HepG2 (cell line): ENCODE data around the gene CBY2. TPM values are rescaled to one million over a fixed set of nuclear protein-coding genes. Genes with fewer than 3 reads are reported as not detected.
A peak's percentile ranks its signal among the peaks of the same experiment; 100 is the strongest.
"Not testable (repeated sequence)": the region's sequence is repeated elsewhere in the genome, so short reads cannot be mapped to it uniquely, and the experiment has no call there.

Experiments used
- ATAC-seq: fragments of 200-7000 bp; cut with Tn5 transposase; 3 replicates; pipeline ENCODE4 v1.9.1; 2020; ENCODE audit warnings: mild to moderate bottlenecking, moderate library complexity
- BruUV-seq: library from RNA; stranded (reverse); fragments of 400-500 nt; replicated peaks from 2 replicates; lab custom pipeline; 2021; lab: Mats Ljungman, UMichigan
- CTCF ChIA-PET: fragments of 300-600 bp; formaldehyde crosslinking; extraction: SDS; loops from one replicate; lab custom pipeline; 2021; ENCODE audit warnings: low total read pairs, inconsistent platforms, low intra/inter-chr PET ratio; lab: Yijun Ruan, JAX
- POLR2A ChIA-PET: fragments of 350-600 bp; sonication (Branson Sonifier 250); formaldehyde crosslinking; loops from one replicate; lab custom pipeline; 2020; ENCODE audit warnings: antibody characterized with exemption, inconsistent platforms; lab: Yijun Ruan, JAX
- DNase-seq: peaks from one replicate; pipeline ENCODE4 v3.0.0-alpha.2; 2015; ENCODE audit warnings: low spot score
- FAIRE-seq: peaks from 3 replicates; lab custom pipeline; 2011; peaks lifted over from hg19 to GRCh38; lab: Jason Lieb, UNC
- H2AFZ ChIP-seq: one replicate; pipeline ENCODE4 v1.6.1; 2011; ENCODE audit warnings: low read length, inconsistent platforms
- H3K27ac ChIP-seq: fragments of 300-600 bp; 3 replicates; pipeline ENCODE4 v1.8.0; 2011; ENCODE audit warnings: mixed run types, mild to moderate bottlenecking, mixed read lengths, low read length, inconsistent platforms; ENCODE audit not compliant: insufficient read depth; ENCODE audit errors: extremely low read length
- H3K27me3 ChIP-seq, 2 experiments: fragments of 200-600 bp in 1 of 2; 2 replicates in 1 of 2; 3 replicates in 1 of 2; pipeline versions ENCODE4 v1.6.0 to v1.8.0; 2011; ENCODE audit warnings: low read length in 2 of 2, mild to moderate bottlenecking in 2 of 2, moderate library complexity in 2 of 2, inconsistent platforms in 1 of 2; ENCODE audit not compliant: insufficient read depth in 2 of 2, control insufficient read depth in 1 of 2
- H3K36me3 ChIP-seq, 2 experiments: fragments of 200-600 bp in 1 of 2; replicated peaks in 1 of 2; 2 replicates in 1 of 2; 3 replicates in 1 of 2; pipeline versions ENCODE4 v1.5.1 to v1.8.0; 2011; ENCODE audit warnings: low read length in 2 of 2, inconsistent platforms in 1 of 2; ENCODE audit not compliant: insufficient read depth in 2 of 2, control insufficient read depth in 1 of 2
- H3K4me1 ChIP-seq: 2 replicates; pipeline ENCODE4 v1.5.1; 2012; ENCODE audit warnings: low read length, inconsistent platforms; ENCODE audit not compliant: insufficient read depth
- H3K4me2 ChIP-seq: 2 replicates; pipeline ENCODE4 v1.6.0; 2011; ENCODE audit warnings: low read depth, low read length, inconsistent platforms
- H3K4me3 ChIP-seq, 3 experiments: fragments of 200-600 bp in 1 of 3; sonication (generic), shearing (Covaris generic) in 1 of 3; replicated peaks in 1 of 3; 2 replicates each; pipeline ENCODE4 v1.5.1; 2011 to 2016; ENCODE audit warnings: low read length in 3 of 3, inconsistent platforms in 2 of 3, low read depth in 2 of 3, mild to moderate bottlenecking in 2 of 3, control low read depth in 1 of 3, mixed read lengths in 1 of 3; ENCODE audit not compliant: insufficient read depth in 1 of 3
- H3K79me2 ChIP-seq: one replicate; pipeline ENCODE4 v1.6.1; 2011; ENCODE audit warnings: low read length, inconsistent platforms; ENCODE audit not compliant: insufficient read depth
- H3K9ac ChIP-seq: 2 replicates; pipeline ENCODE4 v1.6.0; 2011; ENCODE audit warnings: mild to moderate bottlenecking, low read depth, low read length, inconsistent platforms; ENCODE audit not compliant: insufficient read depth
- H3K9me3 ChIP-seq: 2 replicates; pipeline ENCODE4 v1.5.1; 2012; ENCODE audit warnings: mild to moderate bottlenecking, low read length
- H4K20me1 ChIP-seq: 2 replicates; pipeline ENCODE4 v1.6.0; 2011; ENCODE audit warnings: inconsistent platforms, mild to moderate bottlenecking, low read length, moderate library complexity; ENCODE audit not compliant: insufficient read depth
- AHR ChIP-seq: IDR thresholded peaks from 2 replicates; pipeline ENCODE4 v1.6.1; 2018; ENCODE audit warnings: missing genetic modification reagents, missing compliant biosample characterization
- GFI1 ChIP-seq: sonication (generic); formaldehyde crosslinking; IDR thresholded peaks from 2 replicates; pipeline ENCODE4 v1.5.0; 2020; ENCODE audit warnings: missing genetic modification reagents, mild to moderate bottlenecking, borderline replicate concordance
- PRDM10 ChIP-seq: sonication (generic); formaldehyde crosslinking; IDR thresholded peaks from 2 replicates; pipeline ENCODE4 v1.4.0; 2020; ENCODE audit warnings: low read depth, missing genetic modification reagents
- RXRA ChIP-seq: sonication (generic); formaldehyde crosslinking; IDR thresholded peaks from 2 replicates; pipeline ENCODE4 v1.5.1; 2020; ENCODE audit warnings: missing genetic modification reagents
- SPEN ChIP-seq: sonication (generic); formaldehyde crosslinking; IDR thresholded peaks from 2 replicates; pipeline ENCODE4 v1.5.1; 2020; ENCODE audit warnings: low read depth, mild to moderate bottlenecking, missing genetic modification reagents
- ZNF225 ChIP-seq: sonication (generic); formaldehyde crosslinking; IDR thresholded peaks from 2 replicates; pipeline ENCODE4 v1.4.0; 2020; ENCODE audit warnings: mild to moderate bottlenecking, missing genetic modification reagents
- ZSCAN29 ChIP-seq: sonication (generic); formaldehyde crosslinking; conservative IDR thresholded peaks from 2 replicates; pipeline ENCODE4 v1.4.0; 2020; ENCODE audit warnings: mild to moderate bottlenecking, missing genetic modification reagents
- WGBS: methylation state at CpG from one replicate; pipeline ENCODE4 v1.1.6; 2017; ENCODE audit warnings: low lambda C conversion rate; 5-methylcytosine and 5-hydroxymethylcytosine counted together
- in situ Hi-C: cut with HindIII; loops from 2 replicates; pipeline ENCODE4 v1.10.0; 2017; ENCODE audit warnings: low pct_unique_long_range_greater_than_20kb; ENCODE audit not compliant: extremely low pct_ligation_motif_present
- intact Hi-C: fragments of 100-400 bp; cut with micrococcal nuclease; formaldehyde crosslinking; loops from one replicate; pipeline ENCODE4 v1.10.0; 2022; ENCODE audit not compliant: unreplicated experiment
- polyA plus RNA-seq, 8 experiments: library from polyadenylated mRNA; depleted of rRNA in 3 of 8; stranded (reverse) in 7 of 8; unstranded in 1 of 8; fragments of >200 nt; fragmentation: Illumina TruSeq in 4 of 8; extraction: Trizol in 4 of 8; gene quantifications; 2 replicates each; pipeline versions ENCODE4 v1.2.1 to v1.2.3, GENCODE V29; 2011 to 2016; ENCODE audit warnings: low read depth in 4 of 8, missing spikeins in 1 of 8, mixed read lengths in 1 of 8; ENCODE audit not compliant: insufficient read depth in 1 of 8
- total RNA-seq, 5 experiments: library from RNA; depleted of rRNA; stranded (reverse); fragments of >200 nt; fragmentation: Illumina TruSeq; extraction: Trizol; gene quantifications; 2 replicates each; pipeline ENCODE4 v1.2.3, GENCODE V29; 2016; ENCODE audit warnings: low read depth in 1 of 5
- TF ChIP-seq, protein P1 (sequence below): sonication (generic); formaldehyde crosslinking; IDR thresholded peaks from 2 replicates; pipeline ENCODE4 v1.4.0; 2020; ENCODE audit warnings: missing genetic modification reagents, borderline replicate concordance
- TF ChIP-seq, protein P2 (sequence below): IDR thresholded peaks from 2 replicates; pipeline ENCODE4 v1.6.1; 2016; ENCODE audit warnings: mild to moderate bottlenecking

The CBY2 gene
- total and polyA plus RNA-seq, 2 of the 13 experiments (the other 11 are each of a cell fraction or from before 2014, with no cell fraction given) = not detected

GRCh38 chr13:45669626-45670025 lies 32.5 kb upstream of the CBY2 start:
- TF ChIP-seq, protein P1, sequence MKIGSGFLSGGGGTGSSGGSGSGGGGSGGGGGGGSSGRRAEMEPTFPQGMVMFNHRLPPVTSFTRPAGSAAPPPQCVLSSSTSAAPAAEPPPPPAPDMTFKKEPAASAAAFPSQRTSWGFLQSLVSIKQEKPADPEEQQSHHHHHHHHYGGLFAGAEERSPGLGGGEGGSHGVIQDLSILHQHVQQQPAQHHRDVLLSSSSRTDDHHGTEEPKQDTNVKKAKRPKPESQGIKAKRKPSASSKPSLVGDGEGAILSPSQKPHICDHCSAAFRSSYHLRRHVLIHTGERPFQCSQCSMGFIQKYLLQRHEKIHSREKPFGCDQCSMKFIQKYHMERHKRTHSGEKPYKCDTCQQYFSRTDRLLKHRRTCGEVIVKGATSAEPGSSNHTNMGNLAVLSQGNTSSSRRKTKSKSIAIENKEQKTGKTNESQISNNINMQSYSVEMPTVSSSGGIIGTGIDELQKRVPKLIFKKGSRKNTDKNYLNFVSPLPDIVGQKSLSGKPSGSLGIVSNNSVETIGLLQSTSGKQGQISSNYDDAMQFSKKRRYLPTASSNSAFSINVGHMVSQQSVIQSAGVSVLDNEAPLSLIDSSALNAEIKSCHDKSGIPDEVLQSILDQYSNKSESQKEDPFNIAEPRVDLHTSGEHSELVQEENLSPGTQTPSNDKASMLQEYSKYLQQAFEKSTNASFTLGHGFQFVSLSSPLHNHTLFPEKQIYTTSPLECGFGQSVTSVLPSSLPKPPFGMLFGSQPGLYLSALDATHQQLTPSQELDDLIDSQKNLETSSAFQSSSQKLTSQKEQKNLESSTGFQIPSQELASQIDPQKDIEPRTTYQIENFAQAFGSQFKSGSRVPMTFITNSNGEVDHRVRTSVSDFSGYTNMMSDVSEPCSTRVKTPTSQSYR (CRISPR knock-in tag) = peak; percentile 52; the same call in 1 of the 2 replicates
- FAIRE-seq, H3K79me2 ChIP-seq, DNase-seq, ATAC-seq, in situ Hi-C loops, H3K27ac ChIP-seq, H3K4me2 ChIP-seq, POLR2A ChIA-PET, H2AFZ ChIP-seq, H3K27me3 ChIP-seq, H4K20me1 ChIP-seq, BruUV-seq, CTCF ChIA-PET, H3K36me3 ChIP-seq, H3K9me3 ChIP-seq, H3K4me1 ChIP-seq, H3K9ac ChIP-seq: not testable (repeated sequence)
- WGBS = 30% methylated on average over 8 of the region's 14 CpGs
- H3K4me3 ChIP-seq = peak overlapping the region in 1 of 3 experiments; percentile 38; a peak in 2 of 6 replicates
- intact Hi-C loops = loop anchor here (2.0 kb wide), 1 partner anchor 59 kb away; no protein-coding TSS in a partner anchor

DNA sequence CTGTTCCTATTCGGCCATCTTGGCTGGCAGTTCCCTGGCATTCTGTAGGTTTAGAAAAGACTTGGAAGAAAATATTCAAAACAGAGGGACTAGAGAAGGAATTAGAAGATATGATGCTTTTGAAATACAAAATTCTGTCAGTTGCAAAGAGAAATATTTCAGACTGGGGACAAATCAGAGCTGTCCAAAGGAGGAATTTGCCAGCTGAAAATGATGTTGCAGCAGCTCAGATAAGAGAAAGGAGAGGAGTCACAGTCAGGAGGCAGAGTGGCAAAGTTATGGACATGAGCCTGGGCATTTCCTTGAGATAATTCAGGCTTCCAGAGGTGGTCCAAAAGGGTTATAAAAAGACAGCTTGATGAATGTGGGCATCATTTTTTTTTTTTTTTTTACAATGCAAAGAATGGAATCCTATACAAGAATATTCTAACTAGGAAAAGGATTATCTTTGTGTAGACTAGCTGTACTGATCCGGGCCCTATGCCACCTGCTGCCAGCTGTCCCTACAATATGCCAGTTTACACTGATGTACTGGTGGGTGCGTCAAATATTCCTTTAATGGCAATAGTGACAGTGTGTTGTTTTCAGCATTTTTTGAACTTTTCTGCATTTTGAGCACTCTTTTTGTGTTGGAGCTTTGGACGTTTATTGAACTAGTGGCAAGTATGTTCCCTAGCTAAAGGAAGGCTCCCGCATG lies 31.8 kb upstream of the CBY2 start:
- FAIRE-seq (no peak), ATAC-seq (no peak), DNase-seq (no peak)
- no peaks in the 10 kb centered on the region for H3K9me3 ChIP-seq
- H3K79me2 ChIP-seq = no peaks in the 10 kb centered on the region
- CTCF ChIA-PET = no interaction called here
- no peaks in the 10 kb centered on the region for H4K20me1 ChIP-seq
- H3K27me3 ChIP-seq = no peaks in the 10 kb centered on the region; a peak in 1 of 5 replicates
- no peak overlapping the region for H3K27ac ChIP-seq
- no peak overlapping the region for H2AFZ ChIP-seq
- intact Hi-C loops (no loop called here), in situ Hi-C loops (no loop called here)
- no peaks in the 10 kb centered on the region for H3K4me1 ChIP-seq
- POLR2A ChIA-PET = no interaction called here
- 74% methylated on average over 5 of the region's 5 CpGs for WGBS
- H3K4me2 ChIP-seq = no peak overlapping the region
- BruUV-seq = no TSS peak
- no peak overlapping the region; a peak in 2 of 6 replicates for H3K4me3 ChIP-seq
- no peaks in the 10 kb centered on the region for H3K36me3 ChIP-seq
- H3K9ac ChIP-seq = no peak overlapping the region
- TF ChIP-seq AHR (no peak), GFI1 (CRISPR knock-in tag) (no peak), RXRA (CRISPR knock-in tag) (no peak), SPEN (CRISPR knock-in tag) (no peak), PRDM10 (CRISPR knock-in tag) (no peak), ZNF225 (CRISPR knock-in tag) (no peak), ZSCAN29 (CRISPR knock-in tag) (no peak)
- TF ChIP-seq, protein P2, sequence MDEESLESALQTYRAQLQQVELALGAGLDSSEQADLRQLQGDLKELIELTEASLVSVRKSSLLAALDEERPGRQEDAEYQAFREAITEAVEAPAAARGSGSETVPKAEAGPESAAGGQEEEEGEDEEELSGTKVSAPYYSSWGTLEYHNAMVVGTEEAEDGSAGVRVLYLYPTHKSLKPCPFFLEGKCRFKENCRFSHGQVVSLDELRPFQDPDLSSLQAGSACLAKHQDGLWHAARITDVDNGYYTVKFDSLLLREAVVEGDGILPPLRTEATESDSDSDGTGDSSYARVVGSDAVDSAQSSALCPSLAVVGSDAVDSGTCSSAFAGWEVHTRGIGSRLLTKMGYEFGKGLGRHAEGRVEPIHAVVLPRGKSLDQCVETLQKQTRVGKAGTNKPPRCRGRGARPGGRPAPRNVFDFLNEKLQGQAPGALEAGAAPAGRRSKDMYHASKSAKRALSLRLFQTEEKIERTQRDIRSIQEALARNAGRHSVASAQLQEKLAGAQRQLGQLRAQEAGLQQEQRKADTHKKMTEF (CRISPR knock-in tag) = no peak
